Measurements from ENCODE around the gene NEGR1.

The NEGR1 gene

GRCh38 chr1:71462247-71462646 is 820.1 kb downstream of the NEGR1 start:
- no peak for DNase-seq (ENCODE audit: low read depth)

DNA sequence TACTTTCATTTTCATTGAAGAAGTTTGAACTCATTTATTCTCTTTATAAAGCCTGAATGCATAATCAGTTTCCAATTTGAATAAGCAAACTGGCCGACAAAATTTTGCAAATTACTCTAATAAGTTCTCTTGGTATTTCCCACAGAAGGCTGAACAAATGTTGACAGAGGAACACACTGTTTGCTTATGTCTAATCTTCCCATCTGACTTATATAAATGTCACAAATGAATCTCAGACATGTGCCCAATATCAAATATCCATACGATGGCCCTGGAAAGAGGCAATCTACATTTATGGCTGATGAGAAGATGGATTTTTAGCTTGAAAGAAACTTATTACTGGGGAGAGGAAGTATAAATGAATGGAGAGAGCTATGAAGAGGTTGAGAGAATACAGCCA is 820.9 kb downstream of the NEGR1 start:
- no peak for DNase-seq (ENCODE audit: low read depth)

DNA sequence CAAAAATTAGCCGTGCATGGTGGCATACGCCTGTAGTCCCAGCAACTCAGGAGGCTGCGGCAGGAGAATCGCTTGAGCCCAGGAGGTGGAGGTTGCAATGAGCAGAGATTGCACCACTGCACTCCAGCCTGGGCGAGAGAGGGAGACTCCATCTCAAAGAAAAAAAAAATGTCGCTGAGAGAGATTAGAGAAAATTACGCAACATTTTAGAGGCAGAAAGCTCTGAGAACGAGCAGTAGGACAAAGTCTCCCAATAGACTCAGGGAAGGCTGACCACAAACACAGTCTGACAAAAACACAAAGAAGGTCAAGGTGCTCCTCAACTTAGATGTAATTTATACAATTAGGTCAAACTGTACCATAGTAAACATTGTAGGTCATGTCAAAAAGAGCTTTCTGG is 833.9 kb downstream of the NEGR1 start:
- DNase-seq (ENCODE audit: low read depth), result no peak

GRCh38 chr1:71438626-71439025 is 843.7 kb downstream of the NEGR1 start:
- no peak for DNase-seq (ENCODE audit: low read depth)

GRCh38 chr1:71435951-71436350 is 846.4 kb downstream of the NEGR1 start:
- no peak for DNase-seq (ENCODE audit: low read depth)

DNA sequence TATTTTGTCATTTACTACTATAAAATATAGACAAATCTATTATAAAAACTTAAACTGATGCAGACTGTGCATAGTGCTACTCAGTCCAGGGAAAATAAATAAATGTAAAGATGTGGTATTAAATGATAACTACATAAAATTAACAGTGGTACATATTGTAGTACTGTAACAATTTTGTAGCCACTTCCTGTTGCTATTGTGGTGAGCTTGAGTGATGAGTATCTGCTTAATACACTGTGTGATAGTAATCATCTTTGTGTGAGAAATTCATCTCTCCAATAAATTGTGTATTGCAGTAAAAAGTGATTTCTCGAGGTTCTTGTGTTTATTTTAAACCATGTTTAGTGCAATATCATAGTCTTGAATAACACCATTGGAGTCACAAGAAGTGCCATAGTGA is 848.1 kb downstream of the NEGR1 start:
- no peak for DNase-seq (ENCODE audit: low read depth)

GRCh38 chr1:71428029-71428428 is 854.3 kb downstream of the NEGR1 start:
- DNase-seq (ENCODE audit: low read depth), result no peak

DNA sequence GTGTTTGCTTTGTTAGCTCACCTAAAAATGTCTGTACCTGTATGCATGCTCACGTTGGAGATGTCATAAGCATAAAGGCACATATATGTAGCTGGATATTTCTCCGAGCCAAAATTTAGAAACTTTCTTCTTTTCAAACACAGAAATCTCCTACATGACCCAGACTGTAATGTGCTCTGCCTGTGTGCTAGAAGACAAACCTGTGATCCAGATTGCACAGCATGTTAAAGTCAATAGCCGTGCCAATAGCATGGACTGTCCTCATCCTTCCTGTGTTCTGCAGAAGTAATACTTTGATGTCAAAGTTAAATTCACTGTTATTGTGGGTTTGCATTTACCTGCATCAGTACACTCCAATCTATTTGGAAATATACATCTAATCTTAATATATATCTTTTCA is 855.3 kb downstream of the NEGR1 start:
- DNase-seq (ENCODE audit: low read depth), result no peak

DNA sequence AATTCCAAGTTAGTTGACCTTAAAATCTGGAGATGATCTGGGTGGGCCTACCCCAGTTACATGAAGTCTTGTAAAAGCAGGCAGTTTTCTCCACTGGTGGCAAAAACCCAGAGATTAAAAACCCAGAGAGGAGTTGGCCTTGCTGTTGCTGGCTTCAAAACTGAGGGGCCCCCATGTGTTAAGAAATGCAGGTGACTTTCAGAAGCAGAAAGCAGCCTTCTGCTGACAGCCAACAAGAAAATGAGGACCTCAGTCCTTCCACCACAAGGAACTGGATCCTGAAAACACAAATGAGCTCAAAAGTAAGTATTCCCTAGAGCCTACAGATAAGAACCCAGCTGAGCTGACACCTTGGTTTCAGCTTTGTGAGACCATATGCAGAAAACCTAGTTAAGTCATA is 857.8 kb downstream of the NEGR1 start:
- DNase-seq (ENCODE audit: low read depth), result no peak

DNA sequence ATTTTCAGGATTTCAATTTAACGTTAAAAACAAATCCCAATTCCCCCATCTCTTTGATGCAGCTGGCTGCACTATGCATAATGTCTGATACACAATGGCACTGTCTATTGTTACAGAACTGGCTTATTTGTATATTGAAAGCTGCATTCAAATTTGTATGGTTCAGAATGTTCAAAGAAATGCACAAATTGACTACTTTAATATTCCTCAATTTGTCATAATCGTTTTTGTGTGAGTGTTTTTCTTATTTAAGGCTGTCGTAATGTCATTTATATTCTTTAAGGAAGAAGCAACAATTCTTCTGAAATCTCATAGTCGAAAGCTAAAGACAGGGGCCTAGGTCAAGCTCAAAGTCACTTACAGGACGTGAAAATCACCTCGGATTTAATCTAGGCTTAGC is 860.1 kb downstream of the NEGR1 start:
- DNase-seq (ENCODE audit: low read depth), result no peak

GRCh38 chr1:71417421-71417820 is 864.9 kb downstream of the NEGR1 start:
- DNase-seq (ENCODE audit: low read depth), result no peak

- no peak for DNase-seq (ENCODE audit: low read depth)
Observed at GRCh38 chr1:71414179-71414578, 868.2 kb downstream of the NEGR1 start.

DNA sequence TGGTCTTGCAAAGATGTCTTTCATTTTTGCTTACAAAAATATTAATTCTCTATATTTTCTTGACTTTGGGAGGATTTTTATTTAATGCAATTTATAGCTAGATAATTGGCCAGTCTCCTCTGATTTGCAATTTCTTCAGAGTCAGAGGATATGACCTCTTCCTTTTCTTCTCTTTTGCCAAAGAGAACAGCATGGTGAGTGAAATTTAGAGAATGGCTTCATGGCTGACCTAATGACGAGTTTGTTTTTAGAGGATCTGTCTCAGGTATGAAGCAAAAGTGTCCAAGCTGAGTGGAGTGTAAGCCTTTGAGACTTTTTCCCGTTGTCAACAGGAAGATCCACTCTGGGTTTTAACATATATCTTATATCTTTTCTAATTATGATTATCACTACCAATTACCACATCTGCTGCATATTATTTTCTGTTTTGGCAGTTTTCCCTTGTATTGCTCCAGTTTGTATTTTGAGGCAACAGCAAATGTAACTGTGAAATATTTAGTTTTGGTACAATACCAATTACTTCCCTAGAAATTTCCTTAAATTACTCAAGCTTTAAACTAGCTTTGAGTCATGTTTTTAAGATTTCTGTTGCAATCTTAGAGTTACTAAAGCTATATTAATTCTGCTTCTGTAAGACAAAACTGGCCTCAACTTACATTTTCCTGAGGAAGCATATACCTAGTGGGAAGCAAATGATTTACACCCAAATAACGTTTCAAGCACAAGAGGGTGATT is 868.7 kb downstream of the NEGR1 start:
- DNase-seq (ENCODE audit: low read depth), result no peak

- DNase-seq (ENCODE audit: low read depth), result no peak
Observed at GRCh38 chr1:71400050-71400449, 882.3 kb downstream of the NEGR1 start.

GRCh38 chr1:71399594-71399993 is 882.7 kb downstream of the NEGR1 start:
- DNase-seq (ENCODE audit: low read depth), result no peak

GRCh38 chr1:71393301-71393700 is 889.0 kb downstream of the NEGR1 start:
- no peak for DNase-seq (ENCODE audit: low read depth)

- DNase-seq (ENCODE audit: low read depth), result no peak
Observed at GRCh38 chr1:71390518-71390917, 891.8 kb downstream of the NEGR1 start.

- DNase-seq (ENCODE audit: low read depth), result peak; percentile 11
Observed at GRCh38 chr1:71377886-71378285, 904.5 kb downstream of the NEGR1 start.

GRCh38 chr1:71372496-71372895 is 909.8 kb downstream of the NEGR1 start:
- no peak for DNase-seq (ENCODE audit: low read depth)

DNA sequence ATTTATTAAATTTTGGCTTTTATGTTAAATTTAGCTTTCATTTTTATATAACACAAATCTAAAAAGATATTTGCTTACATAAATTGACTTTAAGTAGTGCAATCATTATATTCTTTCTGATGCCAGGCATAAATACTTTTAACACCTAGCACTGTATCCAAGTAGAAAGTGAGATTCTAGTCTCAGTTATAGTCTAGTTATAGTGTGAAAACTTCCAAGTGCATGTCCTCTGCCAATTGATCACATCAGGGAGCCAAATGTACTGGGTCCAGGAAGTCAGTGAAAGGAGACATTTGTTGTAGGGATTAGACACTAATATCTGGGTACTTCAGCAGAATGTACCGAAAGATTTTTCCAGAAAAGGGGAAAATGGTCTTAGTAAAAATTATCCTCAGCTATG is 910.8 kb downstream of the NEGR1 start:
- DNase-seq (ENCODE audit: low read depth), result no peak

GRCh38 chr1:71364236-71364635 is 918.1 kb downstream of the NEGR1 start:
- DNase-seq (ENCODE audit: low read depth), result no peak

- DNase-seq (ENCODE audit: low read depth), result no peak
Observed at GRCh38 chr1:71362691-71363090, 919.6 kb downstream of the NEGR1 start.

- DNase-seq (ENCODE audit: low read depth), result no peak
Observed at GRCh38 chr1:71362076-71362475, 920.3 kb downstream of the NEGR1 start.

GRCh38 chr1:71357708-71358107 is 924.6 kb downstream of the NEGR1 start:
- no peak for DNase-seq (ENCODE audit: low read depth)

DNA sequence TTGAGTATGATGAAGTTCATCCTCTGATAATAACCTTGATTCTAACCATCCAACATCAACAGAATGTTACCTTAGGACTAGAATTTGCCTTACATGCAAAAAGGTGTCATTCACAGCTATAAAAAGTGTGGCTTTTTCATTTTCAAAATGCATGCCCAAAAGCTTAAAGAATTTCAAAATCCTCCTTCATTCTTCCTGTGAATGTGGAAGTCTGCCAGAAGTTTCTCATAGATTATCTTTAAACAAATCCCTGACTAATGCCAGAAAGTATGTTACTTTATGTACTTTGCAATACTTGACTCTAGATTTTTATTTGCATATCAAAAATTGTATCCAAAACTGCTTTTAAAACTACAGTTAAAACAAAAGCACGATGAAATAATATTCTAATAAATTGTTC is 930.9 kb downstream of the NEGR1 start:
- DNase-seq (ENCODE audit: low read depth), result no peak
